KG1 (cell line): ENCODE measurements around the gene CLDN18.
A peak's percentile ranks its signal among the peaks of the same experiment; 100 is the strongest.

Source experiments
- DNase-seq: peaks from one replicate; lab custom pipeline; 2025; lab: John Stamatoyannopoulos, UW

Gene CLDN18

DNA sequence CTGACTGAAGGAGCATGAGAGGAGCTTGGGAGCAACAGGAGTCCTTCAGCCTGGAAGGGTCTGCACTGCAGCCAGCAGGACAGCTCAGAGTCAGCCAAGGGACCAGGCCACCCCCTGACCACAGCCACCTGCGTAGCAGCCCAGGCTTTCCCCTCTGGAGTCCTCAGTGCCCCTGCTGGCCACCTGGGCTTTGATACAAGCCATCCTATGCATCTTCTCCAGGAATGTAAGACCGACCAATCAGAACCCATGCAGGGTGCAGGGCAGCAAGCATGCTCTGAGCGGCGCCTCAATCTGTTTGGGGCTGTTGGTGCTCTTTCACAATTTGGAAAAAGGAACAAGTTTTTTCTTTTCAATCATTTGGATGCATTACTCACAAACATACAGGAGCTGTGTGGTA lies 53.5 kb downstream of the CLDN18 start:
- no peak for DNase-seq

DNA sequence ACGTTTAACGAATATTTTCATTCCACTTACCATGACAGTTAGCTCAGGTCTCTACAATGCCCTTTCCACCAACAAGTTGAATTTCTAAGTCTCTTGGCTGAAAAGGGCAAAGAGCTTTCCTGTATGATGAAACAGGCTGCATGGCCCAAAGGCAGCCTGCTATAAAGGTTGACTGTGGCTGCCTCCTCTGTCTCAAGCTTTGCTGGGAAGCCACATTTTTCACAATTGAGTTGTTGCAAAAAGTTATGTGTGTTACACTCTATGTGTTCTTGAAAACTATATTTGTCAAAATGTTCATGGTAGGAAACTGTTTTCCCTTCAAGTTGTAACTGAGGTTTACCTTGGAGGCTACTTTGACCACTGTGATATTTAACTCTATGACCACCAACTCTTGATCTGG lies 56.0 kb downstream of the CLDN18 start:
- no peak for DNase-seq

DNA sequence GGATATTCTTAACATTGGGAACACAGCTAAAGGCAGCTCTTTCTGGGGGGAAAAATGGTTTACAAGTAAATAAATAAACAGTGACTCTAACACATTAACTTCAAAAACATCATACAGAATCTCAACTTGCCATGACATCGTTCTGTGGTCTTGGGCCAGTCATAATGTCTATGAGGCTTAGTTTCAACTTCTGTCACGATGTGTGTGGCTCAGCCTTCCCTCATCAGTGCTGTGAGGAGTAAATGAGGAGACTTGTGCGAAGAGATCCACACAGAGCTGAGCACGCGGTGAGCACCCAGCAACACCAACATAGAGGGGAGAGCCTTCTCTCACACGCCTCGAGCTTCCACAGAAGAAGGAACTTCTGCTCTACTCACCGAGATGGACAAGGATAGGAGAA lies 56.4 kb downstream of the CLDN18 start:
- DNase-seq = no peak

DNA sequence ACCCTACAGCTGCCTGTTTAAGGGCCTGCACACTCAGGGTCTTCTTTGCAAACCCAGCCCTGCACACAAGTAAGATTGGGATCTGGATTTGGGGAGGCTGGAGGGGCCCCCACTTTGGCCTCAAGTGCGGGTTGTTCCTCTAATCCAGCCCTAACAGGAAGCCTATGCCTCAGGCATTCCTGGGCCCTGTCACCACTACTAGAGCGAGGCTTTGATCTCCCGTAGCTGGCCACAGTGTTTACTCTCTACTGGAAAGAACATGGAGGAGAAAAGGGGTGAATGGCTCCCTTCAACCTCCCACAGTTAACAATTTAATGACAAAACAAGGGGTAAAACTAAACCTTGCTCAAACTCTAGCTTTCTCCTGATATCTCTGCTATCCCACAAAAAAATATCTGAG lies 57.0 kb downstream of the CLDN18 start:
- DNase-seq = no peak

DNA sequence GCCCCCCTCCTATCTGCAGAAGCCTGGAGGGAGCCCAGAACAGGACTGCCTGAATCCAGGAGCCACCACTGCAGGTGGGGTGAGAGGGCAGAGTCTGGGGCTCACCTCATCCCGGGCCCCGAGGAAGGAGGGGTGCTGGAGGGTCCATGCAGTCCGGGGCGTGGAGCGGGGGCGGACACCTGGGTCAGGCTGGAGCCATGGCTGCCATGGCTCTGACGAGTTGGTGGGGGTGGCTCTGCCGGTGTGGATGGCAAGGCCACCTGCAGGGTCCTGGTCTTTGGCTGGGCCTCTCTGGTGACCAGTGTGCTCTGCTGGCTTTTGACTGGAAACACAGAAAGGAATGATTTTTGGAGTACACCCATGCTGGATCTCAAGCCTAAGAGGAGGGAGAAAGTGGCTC lies 58.1 kb downstream of the CLDN18 start:
- no peak for DNase-seq

DNA sequence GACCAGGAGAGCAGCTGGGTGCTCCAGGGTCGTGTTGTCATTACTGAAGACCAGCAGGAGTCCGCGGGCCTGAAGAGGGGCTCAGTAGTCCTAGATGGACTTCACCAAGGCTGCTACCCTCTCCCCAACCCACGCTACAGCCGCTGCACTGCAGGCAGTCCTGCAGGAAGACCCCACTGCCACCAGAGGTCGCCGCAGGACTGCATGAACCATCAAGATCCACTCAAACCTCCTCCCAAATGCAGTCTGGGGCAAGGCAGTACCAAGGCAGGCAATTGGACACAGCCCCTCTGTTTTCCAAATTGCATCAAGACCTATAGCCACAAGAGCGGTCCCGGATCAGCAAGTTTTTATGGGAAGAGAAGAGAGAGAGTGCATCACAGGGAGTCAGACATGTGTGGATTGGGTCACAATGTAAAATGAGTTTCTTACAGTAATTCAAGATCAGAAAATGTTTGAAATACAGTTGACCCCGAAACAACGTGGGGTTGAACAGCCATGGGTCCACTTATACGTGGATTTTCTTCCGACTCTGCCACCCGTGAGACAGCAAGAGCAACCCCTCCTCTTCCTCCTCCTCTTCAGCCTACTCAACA lies 58.7 kb downstream of the CLDN18 start:
- DNase-seq = peak; percentile 47

DNA sequence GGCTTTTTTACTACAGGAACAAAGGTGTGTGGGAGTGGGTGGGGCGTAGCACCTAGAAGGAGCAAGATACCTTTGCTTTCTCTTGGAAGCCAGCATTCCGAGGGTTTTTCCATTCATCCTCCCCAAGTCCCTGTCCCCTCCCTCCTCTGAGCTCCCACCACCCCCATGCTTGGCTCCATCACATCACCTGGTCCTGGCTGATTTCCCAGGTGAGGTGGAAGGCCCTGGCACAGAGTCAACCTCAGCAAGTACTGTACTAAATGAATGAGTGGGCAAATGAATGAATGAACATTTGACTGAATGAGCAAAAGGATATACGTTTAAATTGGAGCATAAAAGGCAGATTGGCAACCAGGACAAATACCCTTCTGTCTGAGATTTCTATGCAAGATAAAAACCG lies 60.0 kb downstream of the CLDN18 start:
- no peak for DNase-seq

DNA sequence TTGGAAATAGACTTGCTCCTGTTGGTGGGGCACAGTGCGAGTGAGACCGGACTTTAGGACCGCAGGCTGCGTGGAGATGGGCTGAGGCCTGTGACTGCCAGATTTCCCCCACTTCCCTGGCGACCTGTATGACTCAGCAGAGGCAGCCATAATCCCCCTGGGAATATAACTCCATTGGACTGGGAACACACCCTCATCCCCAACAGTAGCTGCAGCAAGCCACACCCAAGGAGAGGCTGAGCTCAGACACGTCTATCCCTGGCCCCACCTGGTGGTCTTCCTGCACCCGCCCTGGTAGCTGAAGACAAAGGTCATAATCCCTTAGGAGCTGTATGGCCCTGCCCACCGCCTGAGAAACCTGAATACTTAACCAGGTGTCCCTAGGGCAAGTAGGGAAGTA lies 62.8 kb downstream of the CLDN18 start:
- DNase-seq = no peak

DNA sequence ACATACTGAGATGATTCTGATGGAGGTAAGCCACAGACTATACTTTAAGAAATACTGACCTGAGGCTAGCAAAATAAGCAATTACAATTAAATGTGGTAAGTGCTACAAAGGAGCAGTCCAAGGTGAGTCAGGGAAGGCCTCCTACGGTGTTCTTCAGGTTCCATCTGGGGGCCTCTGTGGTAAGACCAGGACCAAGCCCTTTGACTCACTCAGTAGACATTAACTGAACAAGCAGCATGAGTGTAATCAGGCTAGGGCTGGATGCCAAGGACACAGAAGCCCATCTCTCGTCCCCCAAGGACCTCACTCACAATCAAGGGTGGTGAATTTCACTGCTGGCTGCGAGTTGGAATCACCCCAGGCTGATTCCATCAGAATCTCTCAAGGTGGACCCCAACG lies 68.1 kb downstream of the CLDN18 start:
- no peak for DNase-seq

DNA sequence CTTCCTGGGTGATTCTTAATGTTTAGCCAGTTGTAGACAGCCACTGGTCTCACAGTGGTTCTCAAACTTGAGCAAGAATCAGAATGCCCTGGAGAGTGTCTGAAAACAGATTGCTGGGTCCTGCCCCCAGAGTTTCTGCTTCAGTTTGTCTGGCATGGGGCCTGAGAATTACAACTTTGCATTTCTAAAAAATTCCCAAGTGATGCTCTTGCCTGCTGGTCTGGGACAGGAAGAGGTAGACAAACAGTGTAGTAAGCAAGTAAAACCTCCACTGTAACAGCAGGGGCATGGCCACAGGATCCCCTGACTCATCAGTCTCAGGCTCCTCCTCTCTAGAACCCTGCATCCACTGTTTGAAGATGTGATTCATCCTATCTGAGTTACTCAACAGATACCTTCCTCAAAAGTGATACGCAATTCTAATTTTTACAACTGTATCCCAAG lies 69.0 kb downstream of the CLDN18 start:
- no peak for DNase-seq

DNA sequence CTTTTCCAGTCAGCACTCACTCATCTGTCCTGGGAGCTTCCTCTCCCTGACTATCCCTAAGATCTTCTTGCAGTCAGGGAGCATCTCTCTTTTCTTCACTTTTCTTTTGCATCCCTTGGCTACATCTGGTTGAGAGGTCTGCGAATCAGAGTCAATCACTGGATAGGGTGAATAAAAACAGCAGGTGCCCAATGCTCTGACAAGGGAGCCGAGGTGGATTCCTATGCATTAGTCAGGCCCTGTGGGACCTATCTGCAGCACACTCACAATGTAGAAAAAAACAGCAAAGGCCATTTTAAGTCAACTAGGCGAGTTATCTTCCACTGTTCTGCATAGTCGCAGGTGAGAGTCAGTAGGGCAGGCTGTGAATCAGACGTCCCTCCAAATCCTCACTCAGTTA lies 69.9 kb downstream of the CLDN18 start:
- DNase-seq = no peak

DNA sequence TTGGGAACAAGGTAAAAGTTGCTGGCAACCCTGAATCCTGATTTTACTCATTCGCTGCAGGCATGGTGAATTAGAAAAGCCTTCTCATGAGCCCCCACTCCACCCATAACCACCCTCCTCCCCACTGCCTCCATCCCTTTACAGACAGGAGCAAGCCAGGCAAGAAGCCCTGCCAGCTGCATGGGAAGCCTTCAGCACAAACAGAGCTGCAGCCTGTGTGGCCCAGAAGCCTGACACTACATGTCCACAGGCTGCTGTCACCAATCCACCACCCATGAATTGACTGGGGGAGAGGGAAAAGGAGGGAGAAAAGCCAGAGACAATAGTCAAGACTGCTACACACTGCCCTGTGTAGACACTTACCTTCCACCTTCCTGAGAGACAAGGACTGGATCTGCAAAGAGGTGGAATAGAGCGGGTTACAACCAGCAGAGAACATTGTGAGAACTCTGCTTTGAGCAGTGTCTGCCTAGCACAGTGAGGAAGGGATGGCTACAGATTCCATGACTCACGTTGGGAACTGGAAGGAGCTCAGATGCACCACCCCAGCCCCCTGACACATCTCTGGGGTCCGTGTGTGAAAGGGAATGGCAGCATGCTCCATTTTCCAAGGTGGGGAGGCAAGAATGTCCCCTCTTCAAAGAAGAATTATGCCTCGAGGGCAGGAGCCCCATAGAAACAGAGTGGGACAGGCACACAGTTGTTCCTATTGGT lies 71.6 kb downstream of the CLDN18 start:
- no peak for DNase-seq

DNA sequence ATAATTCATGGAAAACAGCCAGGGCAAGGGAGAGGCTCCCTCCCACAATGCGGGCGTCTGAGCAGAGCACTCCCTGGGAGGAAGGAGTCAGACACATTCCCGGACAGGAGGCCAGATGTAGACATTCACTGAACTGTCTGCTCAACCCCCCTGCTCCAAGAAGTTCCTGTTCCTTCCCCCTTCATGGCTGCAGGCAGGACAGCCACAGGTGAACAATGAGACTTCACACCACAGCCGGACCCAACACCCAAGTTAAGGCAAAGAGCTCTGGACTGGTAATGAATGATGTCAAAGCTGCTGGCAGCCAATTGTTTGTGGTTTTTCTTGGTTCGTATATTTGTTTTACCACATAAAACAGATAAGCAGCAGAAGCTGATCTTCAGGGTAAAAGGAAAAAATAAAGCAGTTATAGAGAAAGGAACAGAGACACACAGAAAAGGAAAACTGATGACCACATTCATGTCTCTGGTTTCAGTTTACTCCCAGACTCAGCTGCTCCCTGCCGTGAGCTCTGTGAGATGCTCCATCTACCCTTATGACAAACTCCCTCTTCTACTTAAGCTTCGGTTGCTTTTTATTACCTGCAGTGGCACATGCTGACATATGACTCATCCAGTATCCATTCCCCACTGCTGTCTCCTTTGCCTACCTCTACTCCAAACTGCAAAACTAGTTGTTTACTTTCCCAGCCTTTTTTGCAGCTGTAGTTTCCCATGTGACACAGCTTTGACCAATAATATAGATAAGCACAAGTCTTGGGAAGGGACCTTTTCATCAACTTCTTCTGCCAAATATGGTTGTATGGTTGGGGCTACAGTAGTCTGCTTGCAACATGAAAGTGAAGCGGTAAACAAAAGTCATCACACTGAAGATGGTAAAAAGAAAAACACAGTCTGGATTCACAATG lies 72.4 kb downstream of the CLDN18 start:
- DNase-seq = no peak

DNA sequence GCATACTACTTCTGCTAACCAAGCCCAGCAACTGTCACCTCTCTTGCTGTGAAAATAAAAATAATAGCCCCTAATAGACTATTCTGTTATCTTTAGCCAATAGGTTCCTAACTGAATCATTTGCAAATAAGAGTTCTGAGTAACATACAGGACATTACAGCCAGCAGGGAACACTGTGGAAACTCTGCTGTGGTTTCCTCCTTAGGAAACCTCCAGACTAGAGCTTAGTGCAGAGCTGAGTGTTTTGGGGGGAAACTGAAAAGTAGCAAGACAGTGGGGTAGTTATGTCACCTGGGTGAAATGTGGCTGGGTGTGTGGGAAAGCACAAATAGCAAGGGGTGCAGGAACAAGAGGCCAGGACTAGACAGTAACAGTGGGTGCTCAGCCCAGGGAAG lies 73.0 kb downstream of the CLDN18 start:
- no peak for DNase-seq
